ENCODE results near the gene TBKBP1. TPM values are rescaled to one million over a fixed set of nuclear protein-coding genes. Genes with fewer than 3 reads are reported as not detected.
"Not testable (repeated sequence)": the region's sequence is repeated elsewhere in the genome, so short reads cannot be mapped to it uniquely, and the experiment has no call there.

TBKBP1 gene
- total RNA-seq, 2 donors from 2014 or later: 10.7 to 13.8 TPM

GRCh38 chr17:47724705-47725104 lies 30.7 kb downstream of the TBKBP1 start:
- DNase-seq (ENCODE audit: low spot score): no peak
- intact Hi-C loops (cut with DNase I): no loop called here

DNA sequence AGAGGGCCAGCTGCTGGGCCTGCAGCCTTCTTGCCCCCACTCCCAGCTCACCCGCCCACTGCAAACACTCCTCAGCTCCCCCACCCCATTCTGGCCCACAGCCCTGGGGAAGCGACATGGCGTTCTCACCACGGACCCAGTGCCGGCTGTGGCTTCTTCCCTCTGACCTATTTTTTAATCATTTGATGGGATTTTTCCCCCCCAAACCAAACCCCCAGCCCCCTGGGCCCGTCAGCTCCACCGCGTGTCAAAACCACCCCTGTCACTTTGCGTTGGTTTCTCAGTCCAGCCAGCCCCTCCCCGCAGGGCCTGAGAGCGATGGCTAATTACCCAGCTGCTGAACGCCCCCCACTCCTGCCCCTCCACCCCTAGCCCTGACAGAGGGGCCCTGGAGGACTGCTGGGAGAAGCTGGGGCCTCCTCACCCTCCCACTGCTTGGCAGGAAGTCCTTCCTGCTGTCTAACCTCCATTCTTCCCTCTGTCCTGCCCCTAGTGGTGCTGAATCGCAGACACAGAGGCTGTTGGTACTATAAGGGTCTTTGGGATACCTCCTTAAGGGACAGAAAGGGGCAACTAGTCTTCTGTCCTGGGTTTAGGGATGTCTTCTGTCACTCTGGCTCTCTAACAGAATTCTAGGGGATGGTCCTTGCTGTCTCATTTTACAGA lies 31.6 kb downstream of the TBKBP1 start:
- intact Hi-C loops (cut with DNase I): no loop called here
- no peak for DNase-seq (ENCODE audit: low spot score)

GRCh38 chr17:47726796-47727703 lies 33.1 kb downstream of the TBKBP1 start:
- no peak for DNase-seq (ENCODE audit: low spot score)
- intact Hi-C loops (cut with DNase I): no loop called here

DNA sequence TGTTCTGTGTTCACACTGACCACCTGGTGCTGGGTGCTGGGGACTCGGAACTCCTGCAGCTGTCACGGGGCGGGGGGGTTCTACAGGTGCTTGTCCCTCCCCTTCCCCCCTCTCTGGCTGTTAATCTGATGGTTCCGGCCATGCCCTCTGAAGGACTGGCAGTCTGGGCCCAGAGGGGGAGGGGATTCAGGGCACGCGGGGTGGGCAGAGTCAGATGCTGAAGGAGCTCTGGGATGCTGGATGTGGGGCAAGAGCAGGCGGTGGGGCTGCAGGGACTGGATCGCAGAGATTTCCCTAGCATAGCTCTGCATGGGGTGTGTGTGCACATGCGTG lies 33.7 kb downstream of the TBKBP1 start:
- DNase-seq (ENCODE audit: low spot score): no peak
- intact Hi-C loops (cut with DNase I): no loop called here

GRCh38 chr17:47728214-47728877 lies 34.4 kb downstream of the TBKBP1 start:
- intact Hi-C loops (cut with DNase I): no loop called here
- no peak for DNase-seq (ENCODE audit: low spot score)

DNA sequence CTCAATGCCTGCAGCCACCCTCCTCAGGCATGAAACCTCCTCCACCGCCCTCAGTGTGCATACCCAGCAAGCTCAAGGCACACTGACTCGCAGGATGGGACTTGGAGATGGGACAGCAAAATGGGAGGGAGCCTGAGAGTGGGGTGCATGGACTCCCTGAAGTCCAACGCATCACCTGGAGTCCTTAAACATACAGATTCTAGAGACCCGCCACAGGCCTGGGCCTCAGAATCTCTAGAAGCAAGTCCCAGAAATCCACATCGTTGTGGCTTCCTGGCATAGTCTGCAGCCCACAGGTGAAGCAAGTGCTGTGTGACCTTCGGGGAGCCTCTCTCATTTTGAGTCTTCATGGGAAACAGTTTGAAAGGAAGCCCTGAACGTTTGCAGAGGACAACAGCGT lies 35.5 kb downstream of the TBKBP1 start:
- intact Hi-C loops (cut with DNase I): no loop called here

GRCh38 chr17:47730681-47731080 lies 36.7 kb downstream of the TBKBP1 start:
- intact Hi-C loops (cut with DNase I): no loop called here
- DNase-seq (ENCODE audit: low spot score): peak; percentile 58

More for the DNA sequence above, 35.5 kb downstream of the TBKBP1 start:
- peak; percentile 44 for DNase-seq (ENCODE audit: low spot score)

- peak; percentile 14 for DNase-seq (ENCODE audit: low spot score)
These were observed 37.4 kb downstream of the TBKBP1 start for GRCh38 chr17:47731396-47731795.

DNA sequence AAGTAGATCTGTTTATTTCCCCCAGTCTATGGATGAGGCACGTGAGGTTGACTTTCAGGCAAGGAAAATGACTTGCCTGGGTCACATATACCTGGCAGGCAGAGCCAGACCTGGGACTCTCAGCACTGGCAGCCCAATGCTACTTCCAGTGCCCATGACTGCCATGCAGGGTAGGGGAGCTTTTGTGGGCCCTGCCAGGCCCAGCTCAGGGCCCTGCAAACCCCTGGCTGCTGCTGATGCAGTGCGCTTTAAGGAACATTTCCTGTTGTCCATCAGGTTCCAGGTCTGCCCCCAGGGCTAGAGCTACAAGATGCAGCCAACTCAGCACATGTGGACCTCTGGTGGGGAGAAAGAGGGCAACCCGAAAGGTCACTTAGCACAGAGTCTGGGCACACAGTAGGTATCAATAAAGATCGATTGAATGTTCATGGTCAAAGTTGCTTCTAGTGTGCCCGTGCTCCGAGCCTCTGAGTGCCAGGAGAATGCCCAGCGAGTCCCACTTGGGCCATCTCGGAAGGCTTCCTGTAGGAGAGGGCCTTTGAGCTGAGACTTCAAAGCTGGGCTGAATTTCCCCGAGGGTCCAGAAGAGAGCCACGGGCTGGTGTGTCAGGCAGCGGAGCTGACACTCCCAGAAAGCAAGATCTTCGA lies 38.6 kb downstream of the TBKBP1 start:
- intact Hi-C loops (cut with DNase I): no loop called here
- peak; percentile 62 for DNase-seq (ENCODE audit: low spot score)

More at GRCh38 chr17:47731396-47731795, 37.4 kb downstream of the TBKBP1 start:
- intact Hi-C loops (cut with DNase I): no loop called here

GRCh38 chr17:47733047-47733673 lies 39.2 kb downstream of the TBKBP1 start, which contains the start of gene TBX21:
Gene TBX21 (plus strand): TSS chr17:47733236. CDS start chr17:47733455, 219 bp downstream.
- intact Hi-C loops (cut with DNase I): no loop called here

DNA sequence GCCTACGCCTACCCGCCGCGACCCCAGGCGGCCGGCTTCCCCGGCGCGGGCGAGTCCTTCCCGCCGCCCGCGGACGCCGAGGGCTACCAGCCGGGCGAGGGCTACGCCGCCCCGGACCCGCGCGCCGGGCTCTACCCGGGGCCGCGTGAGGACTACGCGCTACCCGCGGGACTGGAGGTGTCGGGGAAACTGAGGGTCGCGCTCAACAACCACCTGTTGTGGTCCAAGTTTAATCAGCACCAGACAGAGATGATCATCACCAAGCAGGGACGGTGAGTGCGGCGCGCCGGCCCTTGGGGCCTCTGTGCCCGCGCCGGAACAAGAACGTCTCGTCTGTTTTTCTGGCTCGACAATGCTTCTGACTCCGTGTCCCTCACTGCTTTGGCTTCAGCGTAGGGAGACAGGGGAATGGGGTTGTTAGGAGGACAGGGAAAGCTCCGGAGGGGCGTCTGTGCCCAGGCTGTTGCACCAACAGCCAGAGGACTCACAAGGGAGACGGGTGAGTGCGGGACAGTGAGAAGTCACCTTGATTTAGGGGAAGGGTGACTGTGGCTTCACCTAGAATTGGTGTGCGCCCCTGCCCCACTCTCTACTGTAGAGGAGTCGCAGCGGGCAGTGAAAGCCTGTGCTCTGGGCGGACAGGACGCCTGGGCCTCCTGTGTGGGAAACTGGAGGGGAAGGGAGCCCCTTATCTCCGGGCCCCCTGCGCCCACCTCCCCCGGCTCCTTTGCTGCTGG lies 39.9 kb downstream of the TBKBP1 start:
- peak; percentile 64 for DNase-seq (ENCODE audit: low spot score)
- intact Hi-C loops (cut with DNase I): no loop called here

More at GRCh38 chr17:47733047-47733673, 39.2 kb downstream of the TBKBP1 start, which contains the start of gene TBX21:
- peak; percentile 89 for DNase-seq (ENCODE audit: low spot score)

GRCh38 chr17:47735139-47735464 lies 41.1 kb downstream of the TBKBP1 start:
- intact Hi-C loops (cut with DNase I): no loop called here
- no peak for DNase-seq (ENCODE audit: low spot score)

DNA sequence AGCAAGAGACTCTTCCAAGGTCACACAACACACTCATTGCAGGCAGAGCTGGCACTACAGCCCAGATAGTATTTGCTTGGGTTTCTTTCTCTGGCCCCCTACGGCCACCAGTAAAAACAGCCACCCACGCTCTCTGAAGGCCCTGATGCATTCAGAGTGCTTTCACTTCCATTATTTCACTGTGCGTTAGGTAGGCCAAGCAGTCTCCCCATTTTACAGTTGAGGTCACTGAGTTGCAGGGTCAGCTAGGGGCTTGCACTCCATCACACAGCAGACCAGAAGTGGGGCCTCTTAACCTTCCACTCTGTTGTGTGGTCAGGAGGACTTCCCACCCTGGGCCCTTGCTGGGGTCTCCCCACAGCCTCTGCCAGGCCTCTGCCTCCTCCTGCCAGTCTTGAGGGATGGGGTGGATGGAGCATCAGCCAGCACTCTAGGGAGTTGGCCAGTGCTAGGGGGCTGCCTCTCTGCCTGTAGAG lies 41.6 kb downstream of the TBKBP1 start:
- DNase-seq (ENCODE audit: low spot score): peak; percentile 29
- intact Hi-C loops (cut with DNase I): no loop called here

DNA sequence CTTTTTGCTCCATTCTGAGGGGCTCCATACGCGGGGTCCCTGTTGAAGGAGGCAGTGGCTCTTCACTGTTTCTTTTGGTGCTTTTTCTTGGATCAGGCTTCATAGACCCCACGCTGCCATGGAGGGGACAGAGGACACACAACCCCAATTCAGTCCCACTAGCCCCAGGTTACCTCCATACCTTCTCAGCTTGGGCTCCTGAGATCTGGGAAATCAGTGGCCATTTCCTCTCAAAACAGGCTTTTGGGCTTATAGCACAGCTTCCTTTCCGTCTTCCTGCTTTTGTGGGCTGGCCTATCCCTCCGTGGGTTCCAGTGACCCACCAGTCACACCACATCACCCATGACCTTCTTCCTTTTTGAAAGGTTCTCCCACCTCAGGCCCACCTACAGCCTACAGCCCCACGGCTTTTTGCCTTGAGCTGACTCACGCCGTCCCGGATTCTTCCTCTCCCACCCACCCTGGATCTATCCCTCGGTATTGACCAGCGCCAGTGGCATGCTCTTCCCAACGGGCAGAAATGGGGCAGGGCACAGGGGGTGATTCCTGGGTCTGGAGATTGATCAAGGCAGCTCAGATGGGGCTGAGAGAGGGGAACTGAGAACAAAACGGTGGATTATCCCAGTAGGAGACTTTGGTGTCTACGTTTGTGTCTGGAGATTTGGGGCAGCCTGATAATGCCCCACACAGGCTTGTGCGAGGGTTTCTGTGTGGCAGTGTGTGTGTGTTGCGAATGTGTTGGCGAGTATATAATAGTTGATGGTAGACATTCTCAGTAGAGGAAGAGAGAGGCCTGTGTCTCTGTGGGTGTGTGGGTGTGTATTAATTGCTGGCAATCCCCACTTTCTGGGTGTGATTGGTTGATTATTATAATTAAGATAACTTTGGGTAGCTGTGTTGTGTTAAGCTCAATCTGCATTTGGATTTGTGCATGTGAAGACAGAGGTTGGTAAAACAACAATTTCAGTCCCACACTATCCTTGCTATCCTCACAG lies 42.8 kb downstream of the TBKBP1 start:
- intact Hi-C loops (cut with DNase I): no loop called here
- peak; percentile 13 for DNase-seq (ENCODE audit: low spot score)

- peak; percentile 50 for DNase-seq (ENCODE audit: low spot score)
- intact Hi-C loops (cut with DNase I): no loop called here
These were observed 44.2 kb downstream of the TBKBP1 start for GRCh38 chr17:47738178-47738577.

GRCh38 chr17:47739150-47739549 lies 45.2 kb downstream of the TBKBP1 start:
- intact Hi-C loops (cut with DNase I): no loop called here
- peak; percentile 28 for DNase-seq (ENCODE audit: low spot score)

DNA sequence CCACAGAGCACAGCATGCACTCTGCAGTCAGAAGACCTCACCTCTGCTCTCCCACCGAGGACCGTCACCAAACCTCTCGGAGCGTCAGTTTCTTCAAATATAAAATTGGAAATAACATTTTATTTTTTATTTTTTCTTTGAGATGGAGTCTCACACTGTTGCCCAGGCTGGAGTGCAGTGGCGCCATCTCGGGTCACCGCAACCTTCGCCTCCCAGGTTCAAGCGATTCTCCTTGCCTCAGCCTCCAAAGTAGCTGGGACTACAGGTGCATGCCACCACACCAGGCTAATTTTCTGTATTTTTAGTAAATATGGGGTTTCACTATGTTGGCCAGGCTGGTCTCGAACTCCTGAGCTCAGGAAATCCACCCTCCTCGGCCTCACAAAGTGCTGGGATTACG lies 46.0 kb downstream of the TBKBP1 start:
- intact Hi-C loops (cut with DNase I): not testable (repeated sequence)

More for the DNA sequence above, 46.0 kb downstream of the TBKBP1 start:
- DNase-seq (ENCODE audit: low spot score): peak; percentile 10

Data from posterior vena cava (tissue), 2 donors.